Hepatocyte (in vitro differentiated cells): ENCODE results near the gene THSD7B. TPM values are rescaled to one million over a fixed set of nuclear protein-coding genes. Genes with fewer than 3 reads are reported as not detected.

Experiments used
- DNase-seq: peaks from one replicate; pipeline ENCODE4 v3.0.0-alpha.2; 2016; ENCODE audit warnings: low spot score
- H2AFZ ChIP-seq: fragments of 200-600 bp; sonication (generic); 2 replicates; pipeline ENCODE4 v1.6.0; 2016; ENCODE audit warnings: antibody characterized with exemption, mild to moderate bottlenecking
- H3K27ac ChIP-seq: fragments of 200-600 bp; sonication (generic); 2 replicates; pipeline ENCODE4 v1.5.1; 2016; ENCODE audit warnings: mild to moderate bottlenecking
- H3K27me3 ChIP-seq: fragments of 200-600 bp; sonication (generic); 2 replicates; pipeline ENCODE4 v1.6.1; 2016
- H3K36me3 ChIP-seq: fragments of 200-600 bp; sonication (generic); replicated peaks from 2 replicates; pipeline ENCODE4 v1.5.1; 2016; ENCODE audit warnings: low read depth; ENCODE audit not compliant: insufficient read depth
- H3K4me1 ChIP-seq: fragments of 200-600 bp; sonication (generic); 2 replicates; pipeline ENCODE4 v1.5.1; 2016; ENCODE audit warnings: mild to moderate bottlenecking, moderate library complexity; ENCODE audit not compliant: insufficient read depth
- H3K4me2 ChIP-seq: fragments of 200-600 bp; sonication (generic); 2 replicates; pipeline ENCODE4 v1.6.0; 2016
- H3K4me3 ChIP-seq: fragments of 200-600 bp; sonication (generic); 2 replicates; pipeline ENCODE4 v1.5.1; 2016; ENCODE audit warnings: mild to moderate bottlenecking
- H3K79me2 ChIP-seq: fragments of 200-600 bp; sonication (generic); 2 replicates; pipeline ENCODE4 v1.6.0; 2017; ENCODE audit warnings: mild to moderate bottlenecking
- H3K9me2 ChIP-seq: fragments of 200-600 bp; sonication (generic); replicated peaks from 2 replicates; pipeline ENCODE4 v1.6.0; 2017; ENCODE audit warnings: mild to moderate bottlenecking; ENCODE audit not compliant: insufficient read depth
- H3K9me3 ChIP-seq: fragments of 200-600 bp; sonication (generic); 2 replicates; pipeline ENCODE4 v1.5.1; 2016; ENCODE audit warnings: low read depth, mild to moderate bottlenecking
- H4K20me1 ChIP-seq: fragments of 200-600 bp; sonication (generic); 2 replicates; pipeline ENCODE4 v1.6.0; 2016; ENCODE audit warnings: mild to moderate bottlenecking; ENCODE audit not compliant: insufficient read depth, poor library complexity, severe bottlenecking
- EZH2 ChIP-seq: fragments of 200-600 bp; sonication (generic); IDR thresholded peaks from 2 replicates; pipeline ENCODE4 v1.6.1; 2016; ENCODE audit warnings: antibody characterized with exemption, mild to moderate bottlenecking, borderline replicate concordance
- EZH2phosphoT487 ChIP-seq: fragments of 200-600 bp; sonication (generic); IDR thresholded peaks from one replicate; pipeline ENCODE4 v1.6.1; 2018; ENCODE audit warnings: antibody characterized with exemption, mild to moderate bottlenecking, low read depth, moderate library complexity; ENCODE audit not compliant: unreplicated experiment, severe bottlenecking
- WGBS: methylation state at CpG from one replicate; pipeline ENCODE4 v1.1.6; 2016; ENCODE audit warnings: low lambda C conversion rate; ENCODE audit errors: missing lambda C conversion rate; 5-methylcytosine and 5-hydroxymethylcytosine counted together
- polyA plus RNA-seq: library from polyadenylated mRNA; unstranded; fragments of >200 nt; fragmentation: Nextera tagmentation; extraction: Ambion mirVana; gene quantifications from 2 replicates; pipeline ENCODE4 v1.2.1, GENCODE V29; 2016
- total RNA-seq: library from RNA; depleted of rRNA; stranded (reverse); fragments of >200 nt; gene quantifications from 2 replicates; pipeline ENCODE4 v1.2.3, GENCODE V29; 2014
- TF ChIP-seq, protein P1 (sequence below): fragments of 200-600 bp; sonication (generic); IDR thresholded peaks from 2 replicates; pipeline ENCODE4 v1.5.1; 2016; ENCODE audit warnings: antibody characterized with exemption, mild to moderate bottlenecking; ENCODE audit not compliant: poor library complexity

The THSD7B gene
- total and polyA plus RNA-seq, 2 experiments from 2014 or later: 0.48 to 5.7 TPM

DNA sequence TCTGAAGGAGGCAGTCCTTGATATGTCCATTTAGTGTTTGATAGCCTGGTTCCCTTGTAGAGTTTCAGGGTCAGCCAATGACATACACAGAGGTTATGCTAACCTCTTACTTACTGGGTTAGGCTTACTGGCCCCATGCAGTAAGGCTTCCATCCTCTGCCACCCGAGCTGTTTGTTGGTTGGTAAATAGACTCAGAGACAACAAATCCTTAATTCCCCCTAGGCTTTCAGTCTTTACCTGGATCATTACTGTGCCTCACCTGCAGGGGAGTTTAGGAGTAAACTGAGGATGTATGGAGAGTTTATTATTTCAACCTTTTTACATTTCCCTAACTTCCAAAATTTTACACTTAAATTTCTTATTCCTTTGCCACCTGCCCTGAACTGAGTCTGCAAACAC, 746.2 kb downstream of the THSD7B start:
- Histone ChIP-seq H4K20me1 (no peaks in the 10 kb centered on the region), H3K9me2 (no peaks in the 10 kb centered on the region), H3K36me3 (no peaks in the 10 kb centered on the region), H3K4me2 (no peak overlapping the region), H2AFZ (no peak overlapping the region), H3K4me3 (no peak overlapping the region), H3K4me1 (peaks cover 17% of the 10 kb centered on the region), H3K79me2 (no peaks in the 10 kb centered on the region), H3K9me3 (no peaks in the 10 kb centered on the region), H3K27ac (no peak overlapping the region), H3K27me3 (no peaks in the 10 kb centered on the region)
- no peak for DNase-seq
- TF ChIP-seq EZH2phosphoT487 (no peak), EZH2 (no peak)
- TF ChIP-seq, protein P1, sequence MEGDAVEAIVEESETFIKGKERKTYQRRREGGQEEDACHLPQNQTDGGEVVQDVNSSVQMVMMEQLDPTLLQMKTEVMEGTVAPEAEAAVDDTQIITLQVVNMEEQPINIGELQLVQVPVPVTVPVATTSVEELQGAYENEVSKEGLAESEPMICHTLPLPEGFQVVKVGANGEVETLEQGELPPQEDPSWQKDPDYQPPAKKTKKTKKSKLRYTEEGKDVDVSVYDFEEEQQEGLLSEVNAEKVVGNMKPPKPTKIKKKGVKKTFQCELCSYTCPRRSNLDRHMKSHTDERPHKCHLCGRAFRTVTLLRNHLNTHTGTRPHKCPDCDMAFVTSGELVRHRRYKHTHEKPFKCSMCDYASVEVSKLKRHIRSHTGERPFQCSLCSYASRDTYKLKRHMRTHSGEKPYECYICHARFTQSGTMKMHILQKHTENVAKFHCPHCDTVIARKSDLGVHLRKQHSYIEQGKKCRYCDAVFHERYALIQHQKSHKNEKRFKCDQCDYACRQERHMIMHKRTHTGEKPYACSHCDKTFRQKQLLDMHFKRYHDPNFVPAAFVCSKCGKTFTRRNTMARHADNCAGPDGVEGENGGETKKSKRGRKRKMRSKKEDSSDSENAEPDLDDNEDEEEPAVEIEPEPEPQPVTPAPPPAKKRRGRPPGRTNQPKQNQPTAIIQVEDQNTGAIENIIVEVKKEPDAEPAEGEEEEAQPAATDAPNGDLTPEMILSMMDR: no peak
- WGBS: 33% methylated on average over 1 of the region's 1 CpG

DNA sequence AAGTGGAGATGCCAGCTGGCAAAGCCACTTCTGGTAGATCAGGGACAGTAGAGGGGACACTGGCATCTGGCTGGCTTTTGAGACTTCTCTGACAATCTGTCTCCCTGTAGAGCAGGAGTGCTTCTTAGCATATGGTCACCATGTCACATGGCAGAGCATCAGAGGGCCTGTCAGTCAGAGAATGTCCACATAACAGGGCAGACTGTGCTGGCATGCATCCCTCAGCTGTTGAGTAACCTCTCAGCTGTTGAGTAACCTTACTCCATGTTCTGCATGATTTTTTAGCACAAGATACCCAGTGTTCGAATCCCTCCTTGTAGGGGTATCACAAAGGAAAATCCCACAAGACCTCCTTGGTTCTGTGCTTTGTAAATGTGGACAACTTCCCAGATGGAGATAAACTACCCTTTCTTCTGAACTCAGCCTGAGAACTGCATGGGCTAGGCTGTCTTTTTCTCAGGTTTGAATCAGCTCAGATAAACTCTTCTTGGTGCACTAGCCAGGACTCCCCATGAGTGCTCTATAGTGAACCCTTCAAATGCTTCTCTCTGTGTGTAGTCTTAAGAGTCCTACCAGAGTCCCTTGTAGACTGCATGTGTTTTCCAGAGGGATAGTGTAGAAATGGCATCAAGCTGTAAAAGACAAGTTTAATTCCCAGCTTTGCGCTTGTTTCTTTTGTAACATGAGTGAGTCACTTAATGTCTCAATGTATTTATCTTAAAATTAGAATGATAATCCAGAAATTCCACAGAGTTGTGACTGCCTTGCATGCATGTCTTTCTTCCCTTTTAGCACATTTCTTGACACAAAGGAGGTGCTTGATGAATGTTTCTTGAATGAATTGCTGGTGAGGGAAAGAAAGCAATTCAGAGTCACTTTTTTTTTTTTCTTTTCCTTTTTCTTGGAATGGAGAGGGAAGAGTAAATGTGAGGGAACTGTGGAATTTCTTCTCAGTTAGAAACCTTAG, 756.6 kb downstream of the THSD7B start:
- 85% methylated on average over 2 of the region's 2 CpGs for WGBS
- Histone ChIP-seq H3K79me2 (no peaks in the 10 kb centered on the region), H3K4me3 (no peak overlapping the region), H3K9me2 (no peaks in the 10 kb centered on the region), H3K27ac (no peak overlapping the region), H4K20me1 (no peaks in the 10 kb centered on the region), H3K4me2 (no peak overlapping the region), H3K36me3 (no peaks in the 10 kb centered on the region), H3K4me1 (no peaks in the 10 kb centered on the region), H3K27me3 (no peaks in the 10 kb centered on the region), H2AFZ (no peak overlapping the region), H3K9me3 (no peaks in the 10 kb centered on the region)
- TF ChIP-seq EZH2: no peak
- TF ChIP-seq EZH2phosphoT487: no peak
- TF ChIP-seq, protein P1: no peak
- DNase-seq: no peak

DNA sequence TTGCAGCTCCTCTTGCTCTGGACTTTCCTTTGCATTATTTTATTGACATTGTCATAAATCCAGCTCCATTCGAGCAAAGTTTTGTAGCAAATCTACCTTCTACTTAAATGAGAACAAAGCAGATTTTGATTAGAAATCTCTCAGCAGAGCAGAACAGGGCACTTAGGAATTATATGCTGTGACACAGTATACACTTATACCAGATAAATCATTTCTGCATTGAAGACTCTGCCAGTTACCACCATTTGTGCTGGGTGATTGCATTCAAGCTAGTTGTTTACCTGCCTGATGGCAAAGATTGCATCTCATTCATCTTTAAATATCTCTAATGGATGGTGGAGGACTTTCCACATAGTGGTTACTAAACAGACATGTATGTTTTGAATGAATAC, 757.3 kb downstream of the THSD7B start:
- Histone ChIP-seq H3K4me1 (no peaks in the 10 kb centered on the region), H3K9me3 (no peaks in the 10 kb centered on the region), H3K4me2 (no peak overlapping the region), H3K27me3 (no peaks in the 10 kb centered on the region), H2AFZ (no peak overlapping the region), H4K20me1 (no peaks in the 10 kb centered on the region), H3K9me2 (no peaks in the 10 kb centered on the region), H3K36me3 (no peaks in the 10 kb centered on the region), H3K4me3 (no peak overlapping the region), H3K27ac (no peak overlapping the region), H3K79me2 (no peaks in the 10 kb centered on the region)
- WGBS: 82% methylated on average over 1 of the region's 1 CpG
- TF ChIP-seq EZH2 (no peak), EZH2phosphoT487 (no peak)
- TF ChIP-seq, protein P1: no peak
- DNase-seq: no peak
